ENCODE measurements around the gene ZSWIM6.

Gene ZSWIM6

DNA sequence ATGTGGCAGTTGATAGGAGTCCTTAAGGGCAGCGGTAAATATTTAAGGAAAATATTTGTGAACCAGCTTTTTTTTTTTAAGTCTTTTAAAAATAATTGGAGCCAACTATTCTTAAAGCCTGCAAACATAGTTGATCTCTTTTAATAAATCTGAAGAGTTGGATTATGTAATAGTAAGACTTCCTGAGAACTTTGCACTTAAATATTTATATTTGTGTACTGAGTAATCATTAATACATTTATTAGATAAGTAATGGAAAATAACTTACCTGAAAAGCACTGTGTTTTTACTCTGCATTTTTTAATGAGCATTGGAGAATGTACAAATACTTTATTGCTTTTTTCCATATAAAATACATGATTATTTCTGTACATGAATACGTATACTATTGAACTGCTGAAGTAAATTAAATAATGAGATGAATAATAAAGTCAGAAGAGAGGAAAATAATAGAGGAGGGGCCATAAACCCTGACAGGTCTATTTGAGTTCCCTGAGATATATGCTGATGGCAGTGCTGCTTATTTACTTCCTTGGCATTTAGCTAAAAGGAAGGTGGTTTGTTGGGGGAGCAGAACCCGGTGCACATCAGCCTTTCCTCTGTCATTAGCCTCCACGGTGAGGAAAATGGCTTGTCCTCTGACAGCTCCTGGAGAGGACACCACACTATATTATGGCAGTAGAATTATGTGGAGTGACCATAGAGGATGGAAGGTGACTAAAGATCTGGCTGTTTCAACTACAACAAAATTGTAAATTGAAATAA is 148.0 kb downstream of the ZSWIM6 start:
- H3K4me3 ChIP-seq (ENCODE audit: low read depth, low read length): no peak overlapping the region
- peak; percentile 64 for DNase-seq (ENCODE audit: low read depth)
- TF ChIP-seq, protein P1, sequence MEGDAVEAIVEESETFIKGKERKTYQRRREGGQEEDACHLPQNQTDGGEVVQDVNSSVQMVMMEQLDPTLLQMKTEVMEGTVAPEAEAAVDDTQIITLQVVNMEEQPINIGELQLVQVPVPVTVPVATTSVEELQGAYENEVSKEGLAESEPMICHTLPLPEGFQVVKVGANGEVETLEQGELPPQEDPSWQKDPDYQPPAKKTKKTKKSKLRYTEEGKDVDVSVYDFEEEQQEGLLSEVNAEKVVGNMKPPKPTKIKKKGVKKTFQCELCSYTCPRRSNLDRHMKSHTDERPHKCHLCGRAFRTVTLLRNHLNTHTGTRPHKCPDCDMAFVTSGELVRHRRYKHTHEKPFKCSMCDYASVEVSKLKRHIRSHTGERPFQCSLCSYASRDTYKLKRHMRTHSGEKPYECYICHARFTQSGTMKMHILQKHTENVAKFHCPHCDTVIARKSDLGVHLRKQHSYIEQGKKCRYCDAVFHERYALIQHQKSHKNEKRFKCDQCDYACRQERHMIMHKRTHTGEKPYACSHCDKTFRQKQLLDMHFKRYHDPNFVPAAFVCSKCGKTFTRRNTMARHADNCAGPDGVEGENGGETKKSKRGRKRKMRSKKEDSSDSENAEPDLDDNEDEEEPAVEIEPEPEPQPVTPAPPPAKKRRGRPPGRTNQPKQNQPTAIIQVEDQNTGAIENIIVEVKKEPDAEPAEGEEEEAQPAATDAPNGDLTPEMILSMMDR (IDR thresholded peaks at IDR 0.05; ENCODE audit: control insufficient read depth, extremely low read depth, insufficient read depth): no peak

DNA sequence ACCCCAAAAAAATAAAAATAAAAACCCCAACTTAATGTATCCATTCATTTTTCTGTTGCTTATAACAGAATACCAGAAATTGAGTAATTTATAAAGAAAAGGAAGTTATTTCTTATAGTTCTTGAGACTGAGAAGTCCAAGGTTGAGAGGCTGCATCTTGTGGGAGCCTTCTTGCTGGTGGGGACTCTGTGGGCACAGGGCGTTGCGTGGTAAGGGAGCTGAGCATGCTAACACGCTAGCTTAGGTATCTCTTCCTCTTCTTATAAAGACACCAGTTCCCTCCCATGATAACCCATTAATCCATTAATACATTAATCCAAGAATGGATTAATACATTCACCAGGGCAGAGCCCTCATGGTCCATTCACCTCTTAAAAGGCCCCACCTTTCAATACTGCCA is 150.9 kb downstream of the ZSWIM6 start:
- TF ChIP-seq, protein P1 (IDR thresholded peaks at IDR 0.05; ENCODE audit: control insufficient read depth, extremely low read depth, insufficient read depth): no peak
- DNase-seq (ENCODE audit: low read depth): no peak
- H3K4me3 ChIP-seq (ENCODE audit: low read depth, low read length): no peak overlapping the region

DNA sequence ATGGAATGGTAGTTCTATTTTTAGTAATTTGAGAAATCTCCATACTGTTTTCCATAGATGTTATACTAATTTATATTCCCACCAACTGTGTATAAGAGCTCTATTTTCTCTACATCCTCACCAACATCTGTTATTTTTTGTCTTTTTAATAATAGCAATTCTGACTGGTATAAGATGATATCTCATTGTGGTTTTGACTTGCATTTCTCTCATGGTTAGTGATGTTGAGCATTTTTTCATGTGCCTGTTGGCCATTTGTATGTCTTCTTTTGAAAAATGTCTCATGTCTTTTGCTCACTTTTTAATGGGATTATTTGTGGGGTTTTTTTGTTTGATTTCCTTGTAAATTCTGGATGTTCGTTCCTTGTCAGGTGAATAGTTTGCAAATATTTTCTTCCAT is 154.4 kb downstream of the ZSWIM6 start:
- no peak overlapping the region for H3K4me3 ChIP-seq (ENCODE audit: low read depth, low read length)
- DNase-seq (ENCODE audit: low read depth): no peak
- TF ChIP-seq, protein P1 (IDR thresholded peaks at IDR 0.05; ENCODE audit: control insufficient read depth, extremely low read depth, insufficient read depth): no peak

DNA sequence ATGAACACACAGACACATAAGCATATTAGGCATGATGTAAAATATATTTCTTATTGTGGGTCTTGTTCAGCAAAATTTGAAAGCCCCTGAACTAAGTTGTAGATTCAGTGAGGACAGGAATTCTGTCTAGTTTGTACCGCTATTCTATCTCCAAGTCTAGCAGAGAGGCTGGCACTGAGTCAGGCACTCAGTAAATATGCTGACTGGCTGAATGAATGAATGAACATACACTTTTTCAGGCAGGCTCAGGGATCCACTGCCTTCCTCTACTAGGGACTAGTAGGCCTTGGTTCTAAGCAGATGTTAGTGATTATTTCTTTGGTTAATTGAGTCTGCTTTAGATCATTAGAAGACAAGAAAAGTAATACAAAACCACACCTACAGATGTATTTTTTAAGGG is 157.5 kb downstream of the ZSWIM6 start:
- no peak overlapping the region for H3K4me3 ChIP-seq (ENCODE audit: low read depth, low read length)
- TF ChIP-seq, protein P1 (IDR thresholded peaks at IDR 0.05; ENCODE audit: control insufficient read depth, extremely low read depth, insufficient read depth): no peak
- DNase-seq (ENCODE audit: low read depth): no peak

DNA sequence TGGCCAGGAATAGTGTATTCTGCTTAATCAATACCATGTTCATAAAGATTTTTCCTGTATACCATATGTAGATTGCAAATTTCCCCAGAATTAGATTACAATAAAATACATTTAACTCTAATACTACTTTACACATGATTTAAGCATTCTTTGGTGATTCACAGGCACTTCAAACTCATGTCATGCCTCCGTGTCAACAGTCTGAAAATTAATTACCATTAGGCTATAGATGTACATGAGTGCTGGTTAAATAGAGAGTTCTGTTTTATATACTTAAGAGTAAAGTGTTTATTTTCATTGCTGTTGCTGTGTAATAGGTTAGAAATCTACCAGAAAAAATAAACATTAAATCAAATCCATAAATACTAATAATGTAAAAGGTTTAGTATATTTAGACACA is 159.8 kb downstream of the ZSWIM6 start:
- TF ChIP-seq, protein P1 (IDR thresholded peaks at IDR 0.05; ENCODE audit: control insufficient read depth, extremely low read depth, insufficient read depth): no peak
- no peak for DNase-seq (ENCODE audit: low read depth)
- no peak overlapping the region for H3K4me3 ChIP-seq (ENCODE audit: low read depth, low read length)

DNA sequence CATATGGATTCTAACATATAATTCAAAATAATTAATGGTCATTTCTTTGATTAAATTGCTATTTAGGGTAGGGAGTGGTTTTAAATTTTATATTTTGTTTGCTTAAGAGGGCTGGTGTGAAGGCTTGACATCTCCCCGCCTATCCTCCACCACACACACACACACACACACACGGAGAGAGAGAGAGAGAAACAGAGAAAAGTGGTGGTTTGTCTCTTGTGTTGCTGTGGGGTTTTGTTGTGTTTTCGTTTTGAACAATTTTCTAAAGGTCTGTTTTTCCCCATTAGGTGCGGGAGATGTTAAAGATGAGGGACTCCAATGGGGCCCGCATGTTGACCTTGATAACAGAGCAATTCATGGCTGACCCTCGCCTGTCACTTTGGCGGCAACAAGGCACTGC is 161.9 kb downstream of the ZSWIM6 start:
- TF ChIP-seq, protein P1 (IDR thresholded peaks at IDR 0.05; ENCODE audit: control insufficient read depth, extremely low read depth, insufficient read depth): no peak
- DNase-seq (ENCODE audit: low read depth): no peak
- no peak overlapping the region for H3K4me3 ChIP-seq (ENCODE audit: low read depth, low read length)

DNA sequence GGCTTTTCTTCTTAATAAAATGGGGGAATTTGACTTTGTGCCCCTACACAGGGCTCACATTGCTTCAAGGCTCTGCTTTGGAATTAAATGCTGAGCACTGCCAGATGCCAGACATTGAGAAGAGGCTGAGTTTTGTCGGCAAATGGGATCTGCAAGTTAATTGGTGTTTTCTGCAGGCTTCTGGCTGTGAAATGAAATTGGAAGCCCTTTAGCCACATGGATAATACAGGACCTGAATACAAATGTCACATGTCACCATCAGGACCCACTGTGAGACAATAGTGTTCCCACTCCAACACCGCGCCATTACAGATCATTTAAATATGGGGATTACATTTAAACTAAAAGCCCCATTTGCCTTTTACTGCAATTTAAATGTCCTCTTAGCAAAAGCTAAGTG is 164.4 kb downstream of the ZSWIM6 start:
- no peak for DNase-seq (ENCODE audit: low read depth)
- no peak overlapping the region for H3K4me3 ChIP-seq (ENCODE audit: low read depth, low read length)
- TF ChIP-seq, protein P1 (IDR thresholded peaks at IDR 0.05; ENCODE audit: control insufficient read depth, extremely low read depth, insufficient read depth): no peak
